GM12878 (cell line): Measurements from ENCODE around the gene GEMIN5. TPM values are rescaled to one million over a fixed set of nuclear protein-coding genes. Genes with fewer than 3 reads are reported as not detected.
A peak's percentile ranks its signal among the peaks of the same experiment; 100 is the strongest.

Experiments used
- ATF7 ChIP-seq: fragments of 450-650 bp; IDR thresholded peaks from 2 replicates; pipeline ENCODE4 v1.6.1; 2016; ENCODE audit warnings: low read depth, mild to moderate bottlenecking
- CBX5 ChIP-seq: sonication (generic); IDR thresholded peaks from 2 replicates; pipeline ENCODE4 v1.6.1; 2016; ENCODE audit warnings: low read depth, moderate library complexity, mild to moderate bottlenecking, inconsistent platforms
- CEBPB ChIP-seq, 2 experiments: fragments of 150-350 bp in 1 of 2; IDR thresholded peaks; 2 replicates each; pipeline ENCODE4 v1.6.1; 2012 to 2014; ENCODE audit warnings: low read depth in 2 of 2, low read length in 2 of 2, borderline replicate concordance in 1 of 2, inconsistent platforms in 1 of 2
- CREB1 ChIP-seq: IDR thresholded peaks from 2 replicates; pipeline ENCODE4 v1.6.1; 2012; ENCODE audit warnings: low read depth, mild to moderate bottlenecking, inconsistent platforms
- CTCF ChIP-seq, 3 experiments: IDR thresholded peaks in 2 of 3; conservative IDR thresholded peaks in 1 of 3; 2 replicates each; pipeline ENCODE4 v1.5.1; 2011; ENCODE audit warnings: low read depth in 3 of 3, low read length in 3 of 3, mild to moderate bottlenecking in 3 of 3, control low read depth in 2 of 3, moderate library complexity in 2 of 3, inconsistent platforms in 1 of 3, mixed read lengths in 1 of 3; ENCODE audit not compliant: control insufficient read depth in 2 of 3, insufficient read depth in 1 of 3; ENCODE audit errors: extremely low read depth in 1 of 3
- DPF2 ChIP-seq: fragments of 450-650 bp; IDR thresholded peaks from 2 replicates; pipeline ENCODE4 v1.6.1; 2017; ENCODE audit warnings: mild to moderate bottlenecking
- E2F4 ChIP-seq: IDR thresholded peaks from 2 replicates; pipeline ENCODE4 v1.6.1; 2012; ENCODE audit warnings: low read depth, low read length, improper control_type of control experiment
- E2F8 ChIP-seq: fragments of 450-650 bp; IDR thresholded peaks from 2 replicates; pipeline ENCODE4 v1.6.1; 2018; ENCODE audit warnings: mild to moderate bottlenecking, low read depth, moderate library complexity; ENCODE audit not compliant: partially characterized antibody
- ELK1 ChIP-seq: IDR thresholded peaks from 2 replicates; pipeline ENCODE4 v1.6.1; 2012; ENCODE audit warnings: low read depth, low read length, improper control_type of control experiment
- EP300 ChIP-seq, 2 experiments: fragments of 150-350 bp in 1 of 2; IDR thresholded peaks; 2 replicates each; pipeline ENCODE4 v1.6.1; 2011 to 2012; ENCODE audit warnings: low read depth in 2 of 2, low read length in 2 of 2, borderline replicate concordance in 1 of 2, improper control_type of control experiment in 1 of 2, inconsistent platforms in 1 of 2; ENCODE audit not compliant: control insufficient read depth in 1 of 2
- IRF4 ChIP-seq: IDR thresholded peaks from 2 replicates; pipeline ENCODE4 v1.6.1; 2011; ENCODE audit warnings: low read depth, low read length
- JUND ChIP-seq: IDR thresholded peaks from 2 replicates; pipeline ENCODE4 v1.6.1; 2012; ENCODE audit warnings: low read depth, mild to moderate bottlenecking, low read length, improper control_type of control experiment, moderate library complexity
- NBN ChIP-seq: fragments of 450-650 bp; IDR thresholded peaks from 2 replicates; pipeline ENCODE4 v1.6.1; 2016
- NR2F1 ChIP-seq: fragments of 450-650 bp; conservative IDR thresholded peaks from 2 replicates; pipeline ENCODE4 v1.6.1; 2017; ENCODE audit warnings: mild to moderate bottlenecking
- PAX5 ChIP-seq: IDR thresholded peaks from 2 replicates; pipeline ENCODE4 v1.6.1; 2011; ENCODE audit warnings: low read depth, low read length, borderline replicate concordance
- RAD21 ChIP-seq: IDR thresholded peaks from 2 replicates; pipeline ENCODE4 v1.6.1; 2011; ENCODE audit warnings: mild to moderate bottlenecking, low read depth, low read length, moderate library complexity; ENCODE audit not compliant: insufficient read depth
- SIX5 ChIP-seq: IDR thresholded peaks from 2 replicates; pipeline ENCODE4 v1.6.1; 2011; ENCODE audit warnings: mild to moderate bottlenecking, low read depth, low read length, moderate library complexity; ENCODE audit not compliant: severe bottlenecking
- SREBF1 ChIP-seq: IDR thresholded peaks from 2 replicates; pipeline ENCODE4 v1.6.1; 2012; ENCODE audit warnings: mild to moderate bottlenecking, low read length
- SUPT20H ChIP-seq: IDR thresholded peaks from 2 replicates; pipeline ENCODE4 v1.6.1; 2011; ENCODE audit warnings: low read depth, mild to moderate bottlenecking, low read length, moderate library complexity, borderline replicate concordance; ENCODE audit not compliant: control insufficient read depth
- TAF1 ChIP-seq: IDR thresholded peaks from 2 replicates; pipeline ENCODE4 v1.6.1; 2011; ENCODE audit warnings: mild to moderate bottlenecking, low read depth, low read length, borderline replicate concordance
- TARDBP ChIP-seq: IDR thresholded peaks from 2 replicates; pipeline ENCODE4 v1.6.1; 2016; ENCODE audit warnings: borderline replicate concordance
- ZNF207 ChIP-seq: fragments of 450-650 bp; IDR thresholded peaks from 2 replicates; pipeline ENCODE4 v1.6.1; 2014; ENCODE audit warnings: antibody characterized with exemption, mild to moderate bottlenecking, borderline replicate concordance
- polyA plus RNA-seq, 11 experiments: library from polyadenylated mRNA; depleted of rRNA in 4 of 11; unstranded in 6 of 11; stranded (reverse) in 5 of 11; fragments of >200 nt; fragmentation: Nextera tagmentation in 4 of 11; fragmentation: Illumina TruSeq in 1 of 11; extraction: Ambion mirVana in 4 of 11; extraction: Trizol in 1 of 11; gene quantifications; 1 replicate in 1 of 11; 2 replicates in 10 of 11; pipeline versions ENCODE4 v1.2.1 to v1.2.3, GENCODE V29; 2011 to 2016; ENCODE audit warnings: inconsistent platforms in 2 of 11, missing spikeins in 2 of 11, low read depth in 1 of 11
- total RNA-seq, 4 experiments: library from RNA; depleted of rRNA in 3 of 4; stranded (reverse); fragments of >200 nt in 3 of 4; fragmentation: Illumina TruSeq in 1 of 4; extraction: Trizol in 1 of 4; gene quantifications; 2 replicates each; pipeline versions ENCODE4 v1.2.1 to v1.2.3, GENCODE V29; 2013 to 2021

The GEMIN5 gene
- total and polyA plus RNA-seq, 10 of the 15 experiments (the other 5 are each of a cell fraction or from before 2014, with no cell fraction given): 6.3 to 29.8 (median 23.3) TPM

- TF ChIP-seq CTCF (IDR thresholded peaks at IDR 0.05 in 2 of 3, conservative IDR thresholded peaks at IDR 0.05 in 1 of 3; ENCODE audit: control insufficient read depth in 2 of 3, extremely low read depth in 1 of 3, insufficient read depth in 1 of 3, low read depth in 3 of 3, low read length in 3 of 3) (no peak), IRF4 (0 out of 2 replicates have a peak, but pooled peaks have one; percentile 46), CREB1 (peak; percentile 77), ZNF207 (peak; percentile 96), NR2F1 (peak; percentile 29; the same call in 1 of the 2 replicates), SREBF1 (no peak), DPF2 (peak; percentile 68; the same call in 1 of the 2 replicates), TARDBP (no peak), NBN (0 out of 2 replicates have a peak, but pooled peaks have one; percentile 63), CEBPB (IDR thresholded peaks at IDR 0.05; ENCODE audit: borderline replicate concordance in 1 of 2, low read depth in 2 of 2, low read length in 2 of 2) (no peak), TAF1 (peak; percentile 70; the same call in 1 of the 2 replicates), ATF7 (no peak), SUPT20H (no peak), ELK1 (peak; percentile 38; the same call in 1 of the 2 replicates), E2F8 (no peak), PAX5 (peak; percentile 62; the same call in 1 of the 2 replicates), E2F4 (peak; percentile 52; the same call in 1 of the 2 replicates), JUND (no peak), RAD21 (no peak), EP300 (IDR thresholded peaks at IDR 0.05; ENCODE audit: borderline replicate concordance in 1 of 2, control insufficient read depth in 1 of 2, low read depth in 2 of 2, low read length in 2 of 2) (0 out of 4 replicates have a peak, but pooled peaks of 1 of the 2 experiments have one; percentile 24), SIX5 (peak; percentile 29), CBX5 (peak; percentile 86)
Measured at GRCh38 chr5:154937718-154938466, at the start of gene GEMIN5 (continued).
